GM21381 (cell line): Measurements from ENCODE around the gene RASSF7.
"Not testable (repeated sequence)": the region's sequence is repeated elsewhere in the genome, so short reads cannot be mapped to it uniquely, and the experiment has no call there.

Experiments used
- ATAC-seq: cut with Tn5 transposase; IDR thresholded peaks from one replicate; pipeline ENCODE4 v1.9.1; 2021; ENCODE audit warnings: mild to moderate bottlenecking, moderate library complexity; ENCODE audit not compliant: unreplicated experiment

RASSF7 gene

GRCh38 chr11:565921-566509 is 5.2 kb downstream of the RASSF7 start:
- no peak for ATAC-seq

- ATAC-seq: no peak
Observed at GRCh38 chr11:567011-567628, 6.3 kb downstream of the RASSF7 start.

GRCh38 chr11:567629-568292 is 7.0 kb downstream of the RASSF7 start:
- ATAC-seq: no peak

GRCh38 chr11:568306-569157 is 7.8 kb downstream of the RASSF7 start:
- ATAC-seq: peak; percentile 82

- peak; percentile 2 for ATAC-seq
Observed at GRCh38 chr11:569158-569885, 8.6 kb downstream of the RASSF7 start.

- ATAC-seq: no peak
Observed at GRCh38 chr11:571802-572185, 11.0 kb downstream of the RASSF7 start.

- no peak for ATAC-seq
Observed at GRCh38 chr11:573146-573759, 12.5 kb downstream of the RASSF7 start.

- not testable (repeated sequence) for ATAC-seq
Observed at GRCh38 chr11:574031-574570, 13.3 kb downstream of the RASSF7 start.

GRCh38 chr11:574632-575312 is 14.0 kb downstream of the RASSF7 start:
- ATAC-seq: no peak

- ATAC-seq: peak; percentile 31
Observed at GRCh38 chr11:575313-575995, 14.7 kb downstream of the RASSF7 start.

- ATAC-seq: peak; percentile 81
Observed at GRCh38 chr11:575996-576768, 15.4 kb downstream of the RASSF7 start, which contains the start of gene PHRF1. Gene PHRF1, plus strand, starts transcription at chr11:576470. Its CDS starts 5,043 bp downstream, at chr11:581513.

- no peak for ATAC-seq
Observed at GRCh38 chr11:576811-577610, 16.2 kb downstream of the RASSF7 start.

- no peak for ATAC-seq
Observed at GRCh38 chr11:577611-577894, 16.8 kb downstream of the RASSF7 start.

- no peak for ATAC-seq
Observed at GRCh38 chr11:578276-579035, 17.7 kb downstream of the RASSF7 start.

- no peak for ATAC-seq
Observed at GRCh38 chr11:579830-580601, 19.2 kb downstream of the RASSF7 start.

- no peak for ATAC-seq
Observed at GRCh38 chr11:581342-581741, 20.6 kb downstream of the RASSF7 start.
